Measurements from ENCODE around the gene TELO2.
A peak's percentile ranks its signal among the peaks of the same experiment; 100 is the strongest.

The TELO2 gene

DNA sequence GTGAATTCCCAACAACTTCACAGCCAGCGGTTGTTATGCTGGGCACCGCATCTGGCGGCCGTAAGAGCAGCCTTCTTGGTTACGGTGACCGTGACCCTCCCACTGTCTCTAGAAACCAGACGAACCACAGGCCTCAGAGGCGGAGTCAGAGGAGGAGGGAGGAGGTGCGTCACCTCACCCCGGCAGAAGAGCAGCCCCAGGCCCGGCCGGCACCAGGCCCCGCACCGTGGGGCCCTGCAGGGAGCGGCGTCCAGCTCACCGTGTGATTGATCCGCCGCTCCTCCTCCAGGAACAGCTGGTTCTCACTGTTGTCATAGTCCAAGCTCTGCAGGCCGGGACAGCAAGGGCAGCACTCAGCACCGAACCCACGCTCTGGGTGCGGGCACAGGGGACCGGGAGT is 32.0 kb upstream of the TELO2 start:
- H3K4me1 ChIP-seq (ENCODE audit: control insufficient read depth in 2 of 2, insufficient read depth in 1 of 2, low read depth in 1 of 2, low read length in 2 of 2) = no peaks in the 10 kb centered on the region
- H2AFZ ChIP-seq (ENCODE audit: low read length) = no peak overlapping the region
- H3K27ac ChIP-seq (replicated peaks; ENCODE audit: low read length) = no peak overlapping the region
- DNase-seq (ENCODE audit: low spot score) = no peak
- no peak overlapping the region for H3K14ac ChIP-seq (ENCODE audit: low read length)
- H3K9ac ChIP-seq (ENCODE audit: low read depth, low read length, poor library complexity) = no peak overlapping the region
- peak overlapping the region; percentile 35 for H2BK5ac ChIP-seq (ENCODE audit: low read length)
- H3K18ac ChIP-seq (ENCODE audit: low read length) = no peak overlapping the region
- no peak overlapping the region for H2BK12ac ChIP-seq (ENCODE audit: low read length)
- no peak overlapping the region for H4K8ac ChIP-seq (ENCODE audit: low read depth, low read length)
- WGBS, 2 donors (ENCODE audit: extremely low coverage in 2 of 2, insufficient read length in 2 of 2, insufficient replicate concordance in 1 of 2) = no CpG with 5 or more reads among the region's 24 CpGs
- no peak overlapping the region for H2BK15ac ChIP-seq (ENCODE audit: low read length)
- H2AK5ac ChIP-seq (ENCODE audit: low read depth, low read length) = no peak overlapping the region
- H3K4me2 ChIP-seq (ENCODE audit: insufficient read depth, low read length, poor library complexity, severe bottlenecking) = no peak overlapping the region
- H3K36me3 ChIP-seq (replicated peaks in 1 of 2; ENCODE audit: control insufficient read depth in 2 of 2, insufficient read depth in 2 of 2, low read length in 2 of 2) = peaks cover 12 to 39% of the 10 kb centered on the region in 2 donors
- H3K79me1 ChIP-seq (ENCODE audit: low read depth, low read length) = peaks cover 12% of the 10 kb centered on the region
- H3K27me3 ChIP-seq (ENCODE audit: control insufficient read depth in 3 of 3, insufficient read depth in 3 of 3, low read depth in 1 of 3, low read length in 3 of 3) = no peaks in the 10 kb centered on the region
- no peak overlapping the region for H2BK120ac ChIP-seq (ENCODE audit: low read depth, low read length)
- no peak overlapping the region for H3K4me3 ChIP-seq (ENCODE audit: low read length in 2 of 2)
- H3K4ac ChIP-seq (ENCODE audit: low read length) = no peak overlapping the region
- no peak overlapping the region for H4K91ac ChIP-seq (ENCODE audit: low read depth, low read length, poor library complexity)
- H3K9me3 ChIP-seq (replicated peaks in 1 of 2; ENCODE audit: control insufficient read depth in 2 of 2, insufficient read depth in 1 of 2, low read depth in 1 of 2, low read length in 2 of 2) = no peaks in the 10 kb centered on the region
- H3K23ac ChIP-seq (ENCODE audit: low read depth, low read length, poor library complexity) = no peak overlapping the region

DNA sequence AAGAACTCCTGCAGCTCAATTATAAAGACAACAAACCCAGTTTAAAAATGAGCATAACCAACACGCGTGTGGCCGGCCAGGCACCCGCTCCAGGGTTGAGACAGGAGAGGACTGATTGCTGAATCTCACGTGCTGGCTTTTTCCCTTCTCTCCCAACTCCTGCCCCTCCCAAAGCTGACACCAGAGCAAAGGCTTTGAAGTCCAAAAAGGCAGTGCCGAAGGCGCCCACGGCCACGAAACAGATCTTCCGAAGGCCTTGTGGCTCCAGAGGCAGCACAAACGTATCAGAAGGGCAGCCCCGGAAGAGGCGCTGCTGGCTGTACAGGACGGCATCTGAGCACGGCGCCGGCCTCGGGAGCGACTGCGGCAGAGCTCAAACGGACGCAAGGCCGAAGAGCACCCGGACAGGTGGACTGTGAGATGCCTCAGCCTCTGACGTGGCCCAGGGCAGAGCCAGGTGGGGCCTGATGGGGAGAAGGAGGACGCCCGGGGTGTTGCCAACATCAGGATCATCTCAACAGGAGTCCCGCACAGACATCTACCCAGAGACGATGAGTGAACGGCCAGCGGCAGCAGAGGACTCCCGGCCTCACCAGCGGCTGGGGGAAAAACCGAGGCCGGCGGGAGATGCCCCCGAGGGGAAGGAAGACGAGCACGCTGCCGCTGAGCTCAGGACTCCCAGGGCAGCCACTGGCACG is 28.8 kb upstream of the TELO2 start:
- H4K91ac ChIP-seq (ENCODE audit: low read depth, low read length, poor library complexity) = no peak overlapping the region
- H2BK15ac ChIP-seq (ENCODE audit: low read length) = no peak overlapping the region
- H2BK12ac ChIP-seq (ENCODE audit: low read length) = no peak overlapping the region
- H2BK5ac ChIP-seq (ENCODE audit: low read length) = peak overlapping the region; percentile 66
- H3K36me3 ChIP-seq (replicated peaks in 1 of 2; ENCODE audit: control insufficient read depth in 2 of 2, insufficient read depth in 2 of 2, low read length in 2 of 2) = peaks cover 10 to 22% of the 10 kb centered on the region in 2 donors
- H4K8ac ChIP-seq (ENCODE audit: low read depth, low read length) = no peak overlapping the region
- no peak overlapping the region for H3K18ac ChIP-seq (ENCODE audit: low read length)
- H3K9me3 ChIP-seq (replicated peaks in 1 of 2; ENCODE audit: control insufficient read depth in 2 of 2, insufficient read depth in 1 of 2, low read depth in 1 of 2, low read length in 2 of 2) = no peaks in the 10 kb centered on the region
- no CpG with 5 or more reads among the region's 41 CpGs for WGBS, 2 donors (ENCODE audit: extremely low coverage in 2 of 2, insufficient read length in 2 of 2, insufficient replicate concordance in 1 of 2)
- H3K4me3 ChIP-seq (ENCODE audit: low read length in 2 of 2) = no peak overlapping the region
- H2BK120ac ChIP-seq (ENCODE audit: low read depth, low read length) = no peak overlapping the region
- H3K79me1 ChIP-seq (ENCODE audit: low read depth, low read length) = peaks cover 22% of the 10 kb centered on the region
- H3K4me2 ChIP-seq (ENCODE audit: insufficient read depth, low read length, poor library complexity, severe bottlenecking) = no peak overlapping the region
- H2AFZ ChIP-seq (ENCODE audit: low read length) = no peak overlapping the region
- H3K27ac ChIP-seq (replicated peaks; ENCODE audit: low read length) = no peak overlapping the region
- DNase-seq (ENCODE audit: low spot score) = no peak
- no peaks in the 10 kb centered on the region for H3K27me3 ChIP-seq (ENCODE audit: control insufficient read depth in 3 of 3, insufficient read depth in 3 of 3, low read depth in 1 of 3, low read length in 3 of 3)
- no peak overlapping the region for H3K9ac ChIP-seq (ENCODE audit: low read depth, low read length, poor library complexity)
- no peaks in the 10 kb centered on the region for H3K4me1 ChIP-seq (ENCODE audit: control insufficient read depth in 2 of 2, insufficient read depth in 1 of 2, low read depth in 1 of 2, low read length in 2 of 2)
- H2AK5ac ChIP-seq (ENCODE audit: low read depth, low read length) = no peak overlapping the region
- H3K14ac ChIP-seq (ENCODE audit: low read length) = no peak overlapping the region
- H3K4ac ChIP-seq (ENCODE audit: low read length) = no peak overlapping the region
- H3K23ac ChIP-seq (ENCODE audit: low read depth, low read length, poor library complexity) = no peak overlapping the region

DNA sequence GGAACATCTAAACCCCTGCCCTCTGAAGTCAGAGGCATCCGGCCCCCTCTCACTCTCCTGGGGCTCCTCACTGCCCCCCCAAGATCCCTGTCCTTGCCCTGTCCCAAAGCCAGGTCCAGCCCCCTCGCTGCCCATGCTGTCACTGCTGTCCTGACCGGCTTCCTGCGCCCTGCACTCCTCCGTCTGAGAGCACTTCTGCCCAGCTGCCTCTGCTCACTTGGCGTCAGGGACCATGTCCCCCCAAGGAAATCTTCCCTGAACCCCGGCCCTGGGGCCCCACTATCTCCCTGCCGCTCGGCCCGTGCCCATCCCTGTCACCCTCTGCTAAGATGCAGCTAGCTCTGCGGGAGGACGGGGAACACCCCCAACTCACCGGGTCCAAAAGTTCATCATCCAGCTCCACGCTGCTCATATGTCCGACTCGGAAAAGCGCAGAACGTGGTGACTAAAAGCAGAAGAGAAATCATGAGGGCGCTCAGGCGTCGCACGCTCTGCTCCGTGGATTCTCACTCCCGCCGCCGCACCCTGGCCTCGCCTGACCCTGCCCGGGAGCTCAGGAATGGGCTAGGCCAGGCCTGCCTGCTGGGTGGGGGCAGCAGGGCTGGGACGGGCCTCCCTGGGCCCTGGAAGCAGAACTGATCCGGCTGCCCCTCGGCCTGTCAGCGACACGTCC is 28.1 kb upstream of the TELO2 start:
- no peak for DNase-seq (ENCODE audit: low spot score)
- Histone ChIP-seq H3K4me3 (ENCODE audit: low read length in 2 of 2) (no peak overlapping the region), H3K4me1 (ENCODE audit: control insufficient read depth in 2 of 2, insufficient read depth in 1 of 2, low read depth in 1 of 2, low read length in 2 of 2) (no peaks in the 10 kb centered on the region), H3K23ac (ENCODE audit: low read depth, low read length, poor library complexity) (no peak overlapping the region), H3K9ac (ENCODE audit: low read depth, low read length, poor library complexity) (no peak overlapping the region), H3K4ac (ENCODE audit: low read length) (no peak overlapping the region), H3K4me2 (ENCODE audit: insufficient read depth, low read length, poor library complexity, severe bottlenecking) (no peak overlapping the region), H2AK5ac (ENCODE audit: low read depth, low read length) (no peak overlapping the region), H3K18ac (ENCODE audit: low read length) (no peak overlapping the region), H2BK120ac (ENCODE audit: low read depth, low read length) (no peak overlapping the region), H3K36me3 (replicated peaks in 1 of 2; ENCODE audit: control insufficient read depth in 2 of 2, insufficient read depth in 2 of 2, low read length in 2 of 2) (peaks cover 10 to 22% of the 10 kb centered on the region in 2 donors), H3K9me3 (replicated peaks in 1 of 2; ENCODE audit: control insufficient read depth in 2 of 2, insufficient read depth in 1 of 2, low read depth in 1 of 2, low read length in 2 of 2) (no peaks in the 10 kb centered on the region), H4K8ac (ENCODE audit: low read depth, low read length) (no peak overlapping the region), H4K91ac (ENCODE audit: low read depth, low read length, poor library complexity) (no peak overlapping the region), H2BK15ac (ENCODE audit: low read length) (no peak overlapping the region), H3K27me3 (ENCODE audit: control insufficient read depth in 3 of 3, insufficient read depth in 3 of 3, low read depth in 1 of 3, low read length in 3 of 3) (no peaks in the 10 kb centered on the region), H2BK12ac (ENCODE audit: low read length) (no peak overlapping the region), H3K27ac (replicated peaks; ENCODE audit: low read length) (no peak overlapping the region), H2BK5ac (ENCODE audit: low read length) (peak overlapping the region; percentile 87), H3K79me1 (ENCODE audit: low read depth, low read length) (peaks cover 26% of the 10 kb centered on the region), H2AFZ (ENCODE audit: low read length) (no peak overlapping the region), H3K14ac (ENCODE audit: low read length) (no peak overlapping the region)
- no CpG with 5 or more reads among the region's 33 CpGs for WGBS, 2 donors (ENCODE audit: extremely low coverage in 2 of 2, insufficient read length in 2 of 2, insufficient replicate concordance in 1 of 2)

DNA sequence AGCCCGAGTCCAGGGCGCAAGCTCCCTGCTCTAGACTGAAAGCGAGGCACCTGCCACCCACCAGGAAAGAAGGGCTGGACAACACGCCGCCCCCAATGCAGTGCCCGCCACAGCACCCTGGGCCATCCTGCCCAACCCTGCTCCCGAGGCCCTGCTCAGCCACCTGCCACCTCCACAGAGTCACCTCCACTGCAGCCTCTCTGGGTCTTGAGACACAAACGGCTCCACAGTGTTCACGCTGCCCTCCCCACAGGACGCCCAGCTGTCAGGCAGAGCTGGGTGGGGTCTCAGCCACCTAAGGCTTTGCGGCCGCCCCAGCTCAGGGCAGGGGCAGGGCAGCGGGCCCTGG is 27.6 kb upstream of the TELO2 start:
- Histone ChIP-seq H3K14ac (ENCODE audit: low read length) (no peak overlapping the region), H2BK5ac (ENCODE audit: low read length) (peak overlapping the region; percentile 87), H3K36me3 (replicated peaks in 1 of 2; ENCODE audit: control insufficient read depth in 2 of 2, insufficient read depth in 2 of 2, low read length in 2 of 2) (peaks cover 7 to 18% of the 10 kb centered on the region in 2 donors), H2BK12ac (ENCODE audit: low read length) (no peak overlapping the region), H2AFZ (ENCODE audit: low read length) (no peak overlapping the region), H3K79me1 (ENCODE audit: low read depth, low read length) (peaks cover 24% of the 10 kb centered on the region), H3K4me3 (ENCODE audit: low read length in 2 of 2) (peak overlapping the region in 1 of 2 donors; percentile 31), H3K23ac (ENCODE audit: low read depth, low read length, poor library complexity) (no peak overlapping the region), H3K4me2 (ENCODE audit: insufficient read depth, low read length, poor library complexity, severe bottlenecking) (no peak overlapping the region), H3K27me3 (ENCODE audit: control insufficient read depth in 3 of 3, insufficient read depth in 3 of 3, low read depth in 1 of 3, low read length in 3 of 3) (no peaks in the 10 kb centered on the region), H3K18ac (ENCODE audit: low read length) (no peak overlapping the region), H4K8ac (ENCODE audit: low read depth, low read length) (no peak overlapping the region), H3K4ac (ENCODE audit: low read length) (no peak overlapping the region), H3K27ac (replicated peaks; ENCODE audit: low read length) (no peak overlapping the region), H2BK120ac (ENCODE audit: low read depth, low read length) (no peak overlapping the region), H3K9me3 (replicated peaks in 1 of 2; ENCODE audit: control insufficient read depth in 2 of 2, insufficient read depth in 1 of 2, low read depth in 1 of 2, low read length in 2 of 2) (no peaks in the 10 kb centered on the region), H4K91ac (ENCODE audit: low read depth, low read length, poor library complexity) (no peak overlapping the region), H3K4me1 (ENCODE audit: control insufficient read depth in 2 of 2, insufficient read depth in 1 of 2, low read depth in 1 of 2, low read length in 2 of 2) (peaks cover 0 to 2% of the 10 kb centered on the region in 2 donors), H2AK5ac (ENCODE audit: low read depth, low read length) (no peak overlapping the region), H2BK15ac (ENCODE audit: low read length) (no peak overlapping the region), H3K9ac (ENCODE audit: low read depth, low read length, poor library complexity) (no peak overlapping the region)
- no peak for DNase-seq (ENCODE audit: low spot score)
- no CpG with 5 or more reads among the region's 13 CpGs for WGBS, 2 donors (ENCODE audit: extremely low coverage in 2 of 2, insufficient read length in 2 of 2, insufficient replicate concordance in 1 of 2)
